Measurements from ENCODE around the gene ANKRD44. TPM values are rescaled to one million over a fixed set of nuclear protein-coding genes. Genes with fewer than 3 reads are reported as not detected.

The ANKRD44 gene
- total and polyA plus RNA-seq, 2 of the 8 experiments (the other 6 are each of a cell fraction or from before 2014, with no cell fraction given), result 1.2 to 1.3 TPM

GRCh38 chr2:197126630-197127352 lies 183.8 kb downstream of the ANKRD44 start:
- Histone ChIP-seq H3K23me2 (ENCODE audit: low read depth, low read length) (no peaks in the 10 kb centered on the region), H3K56ac (replicated peaks; ENCODE audit: insufficient read length, low read depth, low read length) (no peak overlapping the region), H3K27me3 (replicated peaks in 1 of 4; ENCODE audit: control insufficient read depth in 3 of 4, extremely low read depth in 1 of 4, insufficient read depth in 3 of 4, low read length in 3 of 4) (no peaks in the 10 kb centered on the region), H3K36me3 (ENCODE audit: control insufficient read depth in 2 of 4, insufficient read depth in 4 of 4, low read length in 3 of 4) (no peaks in the 10 kb centered on the region), H2AK5ac (ENCODE audit: low read depth, low read length) (no peak overlapping the region), H2BK120ac (replicated peaks; ENCODE audit: low read depth, low read length) (no peak overlapping the region), H4K5ac (ENCODE audit: insufficient read length, low read depth, low read length) (no peak overlapping the region), H4K91ac (replicated peaks; ENCODE audit: insufficient read length, low read length) (no peak overlapping the region), H3K23ac (ENCODE audit: insufficient read length) (no peak overlapping the region), H3K9me3 (ENCODE audit: insufficient read depth in 2 of 2, low read depth in 1 of 2, low read length in 1 of 2) (no peaks in the 10 kb centered on the region), H3K4me1 (replicated peaks in 1 of 4; ENCODE audit: control insufficient read depth in 3 of 4, insufficient read depth in 4 of 4, low read length in 3 of 4) (no peaks in the 10 kb centered on the region), H3K18ac (ENCODE audit: extremely low read depth, low read length) (no peak overlapping the region), H3K4me2 (ENCODE audit: insufficient read depth in 1 of 2, low read depth in 2 of 2, low read length in 2 of 2) (no peak overlapping the region), H3K9ac (replicated peaks in 1 of 4; ENCODE audit: extremely low read depth in 1 of 4, low read depth in 3 of 4, low read length in 3 of 4) (no peak overlapping the region), H2BK5ac (ENCODE audit: low read depth, low read length) (no peak overlapping the region), H3K27ac (ENCODE audit: low read depth, low read length) (no peak overlapping the region), H2BK12ac (ENCODE audit: low read depth, low read length) (no peak overlapping the region), H3K79me2 (ENCODE audit: control insufficient read depth in 1 of 2, insufficient read depth in 2 of 2, low read length in 2 of 2) (no peaks in the 10 kb centered on the region), H2AFZ (ENCODE audit: low read length) (no peak overlapping the region), H3K79me1 (ENCODE audit: low read depth, low read length) (no peaks in the 10 kb centered on the region), H3K4ac (replicated peaks; ENCODE audit: insufficient read length, low read depth, low read length) (no peak overlapping the region), H2BK15ac (ENCODE audit: low read length) (no peak overlapping the region), H3K4me3 (ENCODE audit: extremely low read depth in 1 of 4, insufficient read depth in 2 of 4, low read depth in 3 of 4, low read length in 4 of 4) (no peak overlapping the region), H3K14ac (ENCODE audit: insufficient read length) (no peak overlapping the region), H4K20me1 (replicated peaks in 1 of 2; ENCODE audit: control insufficient read depth in 1 of 2, insufficient read depth in 2 of 2, low read length in 2 of 2) (no peaks in the 10 kb centered on the region), H2BK20ac (ENCODE audit: low read length) (no peak overlapping the region), H4K8ac (ENCODE audit: extremely low read depth, insufficient read depth, low read length) (no peak overlapping the region)
- WGBS, 2 experiments (ENCODE audit: extremely low coverage in 1 of 2, insufficient coverage in 1 of 2, insufficient read length in 1 of 2, insufficient replicate concordance in 2 of 2, low coverage in 1 of 2, low lambda C conversion rate in 2 of 2, missing lambda C conversion rate in 1 of 2), result 89% methylated on average over 7 of the region's 7 CpGs; no CpG with 5 or more reads in 1 of the 2 experiments
- TF ChIP-seq NRF1 (IDR thresholded peaks at IDR 0.05; ENCODE audit: low read depth, low read length) (no peak), RAD21 (IDR thresholded peaks at IDR 0.05 in 1 of 2, conservative IDR thresholded peaks at IDR 0.05 in 1 of 2; ENCODE audit: low read depth in 2 of 2, low read length in 2 of 2) (no peak), CHD2 (IDR thresholded peaks at IDR 0.05; ENCODE audit: low read length) (no peak), RFX5 (IDR thresholded peaks at IDR 0.05; ENCODE audit: borderline replicate concordance, low read depth, low read length) (no peak), SUZ12 (IDR thresholded peaks at IDR 0.05; ENCODE audit: low read length) (no peak), BACH1 (IDR thresholded peaks at IDR 0.05; ENCODE audit: low read length) (no peak)
- POLR2A ChIA-PET (ENCODE audit: partially characterized antibody), result no interaction called here
- no peak for FAIRE-seq
- CTCF ChIA-PET (ENCODE audit: partially characterized antibody), result interaction anchor here (0.7 to 4.5 kb wide), 11 partner anchors 8 to 230 kb away, joined by 3 to 38 read pairs (median 3); no protein-coding TSS in a partner anchor
- DNase-seq (ENCODE audit: low read depth in 1 of 2, low spot score in 2 of 2), result no peak

Data from H1 (cell line).